ENCODE measurements around the gene ANO6. TPM values are rescaled to one million over a fixed set of nuclear protein-coding genes. Genes with fewer than 3 reads are reported as not detected.

Gene ANO6
- polyA plus RNA-seq, 1 donor from 2014 or later, result 9.0 TPM

DNA sequence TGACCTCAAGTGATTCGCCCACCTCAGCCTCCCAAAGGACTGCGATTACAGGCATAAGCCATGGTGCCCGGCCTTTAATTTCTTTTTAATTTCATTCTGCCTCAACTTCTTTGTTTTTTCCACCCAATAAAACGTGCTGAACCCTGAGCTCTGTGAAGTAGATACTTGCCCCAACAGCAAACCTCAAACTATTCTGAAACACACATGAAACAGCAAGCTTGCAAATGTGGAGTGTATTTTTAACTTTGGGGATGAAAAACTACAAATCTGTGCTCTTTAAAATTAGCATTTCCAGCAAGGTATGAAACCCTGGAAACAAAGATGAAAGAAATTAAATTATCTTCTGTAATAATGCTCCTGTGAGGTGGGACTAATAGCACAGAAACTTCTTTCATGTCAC lies 246.6 kb downstream of the ANO6 start:
- no peak overlapping the region for H3K4me3 ChIP-seq (ENCODE audit: low read length)
- H3K9ac ChIP-seq (ENCODE audit: low read length), result no peak overlapping the region
- no peaks in the 10 kb centered on the region for H3F3A ChIP-seq (ENCODE audit: insufficient read depth, low read length, poor library complexity, severe bottlenecking)
- H3K79me2 ChIP-seq (replicated peaks; ENCODE audit: insufficient read depth, low read length), result no peaks in the 10 kb centered on the region
- H3K27me3 ChIP-seq (ENCODE audit: insufficient read depth, low read depth, low read length), result no peaks in the 10 kb centered on the region
- H3K4me2 ChIP-seq (ENCODE audit: low read length), result no peak overlapping the region
- no peaks in the 10 kb centered on the region for H3K36me3 ChIP-seq (ENCODE audit: insufficient read depth, low read length)
- TF ChIP-seq, protein P1, sequence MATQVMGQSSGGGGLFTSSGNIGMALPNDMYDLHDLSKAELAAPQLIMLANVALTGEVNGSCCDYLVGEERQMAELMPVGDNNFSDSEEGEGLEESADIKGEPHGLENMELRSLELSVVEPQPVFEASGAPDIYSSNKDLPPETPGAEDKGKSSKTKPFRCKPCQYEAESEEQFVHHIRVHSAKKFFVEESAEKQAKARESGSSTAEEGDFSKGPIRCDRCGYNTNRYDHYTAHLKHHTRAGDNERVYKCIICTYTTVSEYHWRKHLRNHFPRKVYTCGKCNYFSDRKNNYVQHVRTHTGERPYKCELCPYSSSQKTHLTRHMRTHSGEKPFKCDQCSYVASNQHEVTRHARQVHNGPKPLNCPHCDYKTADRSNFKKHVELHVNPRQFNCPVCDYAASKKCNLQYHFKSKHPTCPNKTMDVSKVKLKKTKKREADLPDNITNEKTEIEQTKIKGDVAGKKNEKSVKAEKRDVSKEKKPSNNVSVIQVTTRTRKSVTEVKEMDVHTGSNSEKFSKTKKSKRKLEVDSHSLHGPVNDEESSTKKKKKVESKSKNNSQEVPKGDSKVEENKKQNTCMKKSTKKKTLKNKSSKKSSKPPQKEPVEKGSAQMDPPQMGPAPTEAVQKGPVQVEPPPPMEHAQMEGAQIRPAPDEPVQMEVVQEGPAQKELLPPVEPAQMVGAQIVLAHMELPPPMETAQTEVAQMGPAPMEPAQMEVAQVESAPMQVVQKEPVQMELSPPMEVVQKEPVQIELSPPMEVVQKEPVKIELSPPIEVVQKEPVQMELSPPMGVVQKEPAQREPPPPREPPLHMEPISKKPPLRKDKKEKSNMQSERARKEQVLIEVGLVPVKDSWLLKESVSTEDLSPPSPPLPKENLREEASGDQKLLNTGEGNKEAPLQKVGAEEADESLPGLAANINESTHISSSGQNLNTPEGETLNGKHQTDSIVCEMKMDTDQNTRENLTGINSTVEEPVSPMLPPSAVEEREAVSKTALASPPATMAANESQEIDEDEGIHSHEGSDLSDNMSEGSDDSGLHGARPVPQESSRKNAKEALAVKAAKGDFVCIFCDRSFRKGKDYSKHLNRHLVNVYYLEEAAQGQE (IDR thresholded peaks at IDR 0.05; ENCODE audit: borderline replicate concordance), result no peak
- no peak for TF ChIP-seq EZH2 (IDR thresholded peaks at IDR 0.05; ENCODE audit: borderline replicate concordance, insufficient read depth, low read length, poor library complexity, severe bottlenecking)
- TF ChIP-seq SMC3 (conservative IDR thresholded peaks at IDR 0.05; ENCODE audit: poor library complexity), result no peak
- no peak for TF ChIP-seq MXI1 (conservative IDR thresholded peaks at IDR 0.05; ENCODE audit: poor library complexity, severe bottlenecking)
- no peak for TF ChIP-seq POLR2AphosphoS5 (IDR thresholded peaks at IDR 0.05)
- TF ChIP-seq RAD21 (conservative IDR thresholded peaks at IDR 0.05), result no peak
- no peak for TF ChIP-seq TAF1 (IDR thresholded peaks at IDR 0.05; ENCODE audit: low read depth)
- TF ChIP-seq, protein P2, sequence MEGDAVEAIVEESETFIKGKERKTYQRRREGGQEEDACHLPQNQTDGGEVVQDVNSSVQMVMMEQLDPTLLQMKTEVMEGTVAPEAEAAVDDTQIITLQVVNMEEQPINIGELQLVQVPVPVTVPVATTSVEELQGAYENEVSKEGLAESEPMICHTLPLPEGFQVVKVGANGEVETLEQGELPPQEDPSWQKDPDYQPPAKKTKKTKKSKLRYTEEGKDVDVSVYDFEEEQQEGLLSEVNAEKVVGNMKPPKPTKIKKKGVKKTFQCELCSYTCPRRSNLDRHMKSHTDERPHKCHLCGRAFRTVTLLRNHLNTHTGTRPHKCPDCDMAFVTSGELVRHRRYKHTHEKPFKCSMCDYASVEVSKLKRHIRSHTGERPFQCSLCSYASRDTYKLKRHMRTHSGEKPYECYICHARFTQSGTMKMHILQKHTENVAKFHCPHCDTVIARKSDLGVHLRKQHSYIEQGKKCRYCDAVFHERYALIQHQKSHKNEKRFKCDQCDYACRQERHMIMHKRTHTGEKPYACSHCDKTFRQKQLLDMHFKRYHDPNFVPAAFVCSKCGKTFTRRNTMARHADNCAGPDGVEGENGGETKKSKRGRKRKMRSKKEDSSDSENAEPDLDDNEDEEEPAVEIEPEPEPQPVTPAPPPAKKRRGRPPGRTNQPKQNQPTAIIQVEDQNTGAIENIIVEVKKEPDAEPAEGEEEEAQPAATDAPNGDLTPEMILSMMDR (IDR thresholded peaks at IDR 0.05; ENCODE audit: poor library complexity, severe bottlenecking), result no peak
- no peak for TF ChIP-seq EP300 (conservative IDR thresholded peaks at IDR 0.05; ENCODE audit: poor library complexity, severe bottlenecking)
- no peak overlapping the region for H3K27ac ChIP-seq (ENCODE audit: low read length)
- H4K20me1 ChIP-seq (ENCODE audit: insufficient read depth), result no peaks in the 10 kb centered on the region
- no peak overlapping the region for H2AFZ ChIP-seq (ENCODE audit: low read depth, low read length)
- no peaks in the 10 kb centered on the region for H3K9me2 ChIP-seq (ENCODE audit: insufficient read depth, low read length)
- no peaks in the 10 kb centered on the region for H3K9me3 ChIP-seq (ENCODE audit: low read length)

DNA sequence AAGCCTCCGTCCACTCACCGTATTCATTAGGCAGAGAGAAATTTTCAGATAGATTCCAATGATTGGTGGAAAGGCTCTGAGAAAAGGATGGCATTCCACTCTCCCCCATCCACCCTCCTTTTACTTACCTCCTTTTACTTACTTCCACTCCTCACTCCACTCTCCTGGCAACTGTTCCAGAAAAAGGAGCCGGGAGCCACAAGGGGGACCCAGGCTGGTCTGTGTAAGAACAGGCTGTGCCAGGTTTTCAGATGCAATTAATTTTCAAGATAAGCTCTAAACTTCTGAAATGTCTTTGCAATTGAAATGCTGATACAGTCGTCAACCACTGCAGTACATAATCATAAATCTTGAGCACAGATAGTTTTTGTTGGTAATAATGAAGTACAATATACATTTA lies 248.8 kb downstream of the ANO6 start:
- Histone ChIP-seq H4K20me1 (ENCODE audit: insufficient read depth) (no peaks in the 10 kb centered on the region), H3K4me3 (ENCODE audit: low read length) (no peak overlapping the region), H3K27me3 (ENCODE audit: insufficient read depth, low read depth, low read length) (no peaks in the 10 kb centered on the region), H2AFZ (ENCODE audit: low read depth, low read length) (no peak overlapping the region), H3K36me3 (ENCODE audit: insufficient read depth, low read length) (no peaks in the 10 kb centered on the region), H3F3A (ENCODE audit: insufficient read depth, low read length, poor library complexity, severe bottlenecking) (no peaks in the 10 kb centered on the region), H3K9ac (ENCODE audit: low read length) (no peak overlapping the region), H3K27ac (ENCODE audit: low read length) (no peak overlapping the region), H3K9me2 (ENCODE audit: insufficient read depth, low read length) (no peaks in the 10 kb centered on the region), H3K79me2 (replicated peaks; ENCODE audit: insufficient read depth, low read length) (no peaks in the 10 kb centered on the region), H3K4me2 (ENCODE audit: low read length) (no peak overlapping the region), H3K9me3 (ENCODE audit: low read length) (no peaks in the 10 kb centered on the region)
- TF ChIP-seq POLR2AphosphoS5 (IDR thresholded peaks at IDR 0.05), result no peak
- no peak for TF ChIP-seq EP300 (conservative IDR thresholded peaks at IDR 0.05; ENCODE audit: poor library complexity, severe bottlenecking)
- TF ChIP-seq MXI1 (conservative IDR thresholded peaks at IDR 0.05; ENCODE audit: poor library complexity, severe bottlenecking), result no peak
- no peak for TF ChIP-seq SMC3 (conservative IDR thresholded peaks at IDR 0.05; ENCODE audit: poor library complexity)
- TF ChIP-seq RAD21 (conservative IDR thresholded peaks at IDR 0.05), result no peak
- no peak for TF ChIP-seq EZH2 (IDR thresholded peaks at IDR 0.05; ENCODE audit: borderline replicate concordance, insufficient read depth, low read length, poor library complexity, severe bottlenecking)
- no peak for TF ChIP-seq TAF1 (IDR thresholded peaks at IDR 0.05; ENCODE audit: low read depth)
- TF ChIP-seq, protein P2 (IDR thresholded peaks at IDR 0.05; ENCODE audit: poor library complexity, severe bottlenecking), result no peak
- TF ChIP-seq, protein P1 (IDR thresholded peaks at IDR 0.05; ENCODE audit: borderline replicate concordance), result no peak
